ENCODE measurements around the gene GNG7. TPM values are rescaled to one million over a fixed set of nuclear protein-coding genes. Genes with fewer than 3 reads are reported as not detected.

The GNG7 gene
- total RNA-seq, 6 experiments from 2014 or later = 1.3 to 3.7 (median 2.3) TPM

- H3K9me3 ChIP-seq = no peaks in the 10 kb centered on the region
- intact Hi-C loops (cut with DNase I) = no loop called here
- no peaks in the 10 kb centered on the region for H3K4me1 ChIP-seq
- TF ChIP-seq, protein P1, sequence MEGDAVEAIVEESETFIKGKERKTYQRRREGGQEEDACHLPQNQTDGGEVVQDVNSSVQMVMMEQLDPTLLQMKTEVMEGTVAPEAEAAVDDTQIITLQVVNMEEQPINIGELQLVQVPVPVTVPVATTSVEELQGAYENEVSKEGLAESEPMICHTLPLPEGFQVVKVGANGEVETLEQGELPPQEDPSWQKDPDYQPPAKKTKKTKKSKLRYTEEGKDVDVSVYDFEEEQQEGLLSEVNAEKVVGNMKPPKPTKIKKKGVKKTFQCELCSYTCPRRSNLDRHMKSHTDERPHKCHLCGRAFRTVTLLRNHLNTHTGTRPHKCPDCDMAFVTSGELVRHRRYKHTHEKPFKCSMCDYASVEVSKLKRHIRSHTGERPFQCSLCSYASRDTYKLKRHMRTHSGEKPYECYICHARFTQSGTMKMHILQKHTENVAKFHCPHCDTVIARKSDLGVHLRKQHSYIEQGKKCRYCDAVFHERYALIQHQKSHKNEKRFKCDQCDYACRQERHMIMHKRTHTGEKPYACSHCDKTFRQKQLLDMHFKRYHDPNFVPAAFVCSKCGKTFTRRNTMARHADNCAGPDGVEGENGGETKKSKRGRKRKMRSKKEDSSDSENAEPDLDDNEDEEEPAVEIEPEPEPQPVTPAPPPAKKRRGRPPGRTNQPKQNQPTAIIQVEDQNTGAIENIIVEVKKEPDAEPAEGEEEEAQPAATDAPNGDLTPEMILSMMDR (IDR thresholded peaks at IDR 0.05) = no peak
- TF ChIP-seq POLR2A (IDR thresholded peaks at IDR 0.05) = no peak
- H3K27ac ChIP-seq = no peak overlapping the region
- no peaks in the 10 kb centered on the region for H3K36me3 ChIP-seq
- no peak for DNase-seq
- no peak overlapping the region for H3K4me3 ChIP-seq
- no peak for ATAC-seq
- H3K27me3 ChIP-seq = no peaks in the 10 kb centered on the region
- 94% methylated on average over 2 of the region's 23 CpGs for WGBS (ENCODE audit: insufficient coverage, low coverage, low lambda C conversion rate, missing lambda C conversion rate)
These were observed 26.4 kb upstream of the GNG7 start for GRCh38 chr19:2728783-2729387.

DNA sequence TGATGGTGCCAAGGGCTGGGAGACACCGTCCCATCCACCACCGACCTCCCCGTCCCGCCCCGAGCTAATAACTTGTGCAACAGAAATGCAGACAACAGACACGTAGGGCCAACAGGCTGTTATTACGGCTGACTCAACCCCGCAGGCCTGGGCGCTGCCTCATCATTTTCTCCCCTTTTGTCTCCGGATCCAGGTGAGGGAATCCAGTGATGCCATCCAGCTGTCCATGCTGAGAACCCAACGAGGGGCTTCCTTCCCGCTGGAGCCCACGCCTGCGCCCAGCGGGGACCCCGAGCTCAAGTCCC is 25.1 kb upstream of the GNG7 start:
- intact Hi-C loops (cut with DNase I) = no loop called here
- H3K4me3 ChIP-seq = no peak overlapping the region
- no peaks in the 10 kb centered on the region for H3K36me3 ChIP-seq
- WGBS (ENCODE audit: insufficient coverage, low coverage, low lambda C conversion rate, missing lambda C conversion rate) = no CpG with 5 or more reads among the region's 16 CpGs
- no peaks in the 10 kb centered on the region for H3K9me3 ChIP-seq
- no peaks in the 10 kb centered on the region for H3K4me1 ChIP-seq
- ATAC-seq (no peak), DNase-seq (no peak)
- H3K27ac ChIP-seq = no peak overlapping the region
- no peaks in the 10 kb centered on the region for H3K27me3 ChIP-seq
- TF ChIP-seq POLR2A (IDR thresholded peaks at IDR 0.05) = no peak
- TF ChIP-seq, protein P1 (IDR thresholded peaks at IDR 0.05) = no peak

GRCh38 chr19:2726904-2727639 is 24.6 kb upstream of the GNG7 start:
- no peak overlapping the region for H3K4me3 ChIP-seq
- no peak for ATAC-seq
- TF ChIP-seq, protein P1 (IDR thresholded peaks at IDR 0.05) = no peak
- no peak for TF ChIP-seq POLR2A (IDR thresholded peaks at IDR 0.05)
- DNase-seq = no peak
- H3K4me1 ChIP-seq = no peaks in the 10 kb centered on the region
- no peaks in the 10 kb centered on the region for H3K27me3 ChIP-seq
- intact Hi-C loops (cut with DNase I) = no loop called here
- no peaks in the 10 kb centered on the region for H3K36me3 ChIP-seq
- 10% methylated on average over 2 of the region's 26 CpGs for WGBS (ENCODE audit: insufficient coverage, low coverage, low lambda C conversion rate, missing lambda C conversion rate)
- H3K9me3 ChIP-seq = no peaks in the 10 kb centered on the region
- no peak overlapping the region for H3K27ac ChIP-seq

- no peak overlapping the region for H3K27ac ChIP-seq
- ATAC-seq = no peak
These were observed 23.8 kb upstream of the GNG7 start for GRCh38 chr19:2726160-2726855.

More at GRCh38 chr19:2726160-2726855, 23.8 kb upstream of the GNG7 start:
- intact Hi-C loops (cut with DNase I) = no loop called here
- 73% methylated on average over 9 of the region's 15 CpGs for WGBS (ENCODE audit: insufficient coverage, low coverage, low lambda C conversion rate, missing lambda C conversion rate)
- Histone ChIP-seq H3K9me3 (no peaks in the 10 kb centered on the region), H3K27me3 (no peaks in the 10 kb centered on the region), H3K4me1 (no peaks in the 10 kb centered on the region), H3K4me3 (no peak overlapping the region), H3K36me3 (no peaks in the 10 kb centered on the region)
- no peak for TF ChIP-seq POLR2A (IDR thresholded peaks at IDR 0.05)
- TF ChIP-seq, protein P1 (IDR thresholded peaks at IDR 0.05) = no peak
- DNase-seq = no peak

All from right lobe of liver (tissue), 6 donors.